GM19463 (cell line): ENCODE data around the gene ADCY2.

Experiments
- ATAC-seq: cut with Tn5 transposase; IDR thresholded peaks from one replicate; pipeline ENCODE4 v1.9.1; 2021; ENCODE audit warnings: mild to moderate bottlenecking, moderate library complexity; ENCODE audit not compliant: unreplicated experiment

ADCY2 gene

DNA sequence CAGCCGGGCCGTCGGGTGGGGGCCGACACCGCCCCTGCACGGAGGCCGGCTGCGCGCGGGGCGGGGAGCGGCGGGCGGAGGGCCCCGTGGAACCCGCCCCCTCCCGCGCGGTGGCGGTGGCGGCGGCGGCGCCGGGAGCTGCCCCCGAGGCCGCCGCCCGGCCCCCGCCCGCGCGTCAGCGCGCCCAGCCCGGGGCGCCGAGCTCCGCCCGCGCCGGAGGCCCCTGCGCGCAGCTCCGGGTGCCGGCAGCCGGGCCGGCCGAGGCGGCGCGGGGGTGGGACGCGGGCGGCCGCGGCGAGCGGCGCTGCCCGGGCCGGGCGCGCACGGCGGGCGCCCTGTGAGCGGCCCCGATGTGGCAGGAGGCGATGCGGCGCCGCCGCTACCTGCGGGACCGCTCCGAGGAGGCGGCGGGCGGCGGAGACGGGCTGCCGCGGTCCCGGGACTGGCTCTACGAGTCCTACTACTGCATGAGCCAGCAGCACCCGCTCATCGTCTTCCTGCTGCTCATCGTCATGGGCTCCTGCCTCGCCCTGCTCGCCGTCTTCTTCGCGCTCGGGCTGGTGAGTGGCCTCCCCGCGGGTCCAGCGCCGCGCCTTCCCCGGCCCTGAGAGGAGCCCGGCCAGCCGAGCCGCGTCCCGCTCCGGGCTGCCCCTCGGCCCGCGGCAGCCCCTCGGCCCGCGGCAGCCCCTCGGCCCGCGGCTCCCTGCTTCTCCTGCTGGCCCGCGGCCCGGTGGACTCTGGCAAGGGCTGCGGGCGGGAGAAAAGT, at the start of gene ADCY2:
Gene ADCY2 (plus strand): TSS at position 192 of the 766 bp plus-strand sequence. CDS start 159 bp downstream, at position 351.
- no peak for ATAC-seq

DNA sequence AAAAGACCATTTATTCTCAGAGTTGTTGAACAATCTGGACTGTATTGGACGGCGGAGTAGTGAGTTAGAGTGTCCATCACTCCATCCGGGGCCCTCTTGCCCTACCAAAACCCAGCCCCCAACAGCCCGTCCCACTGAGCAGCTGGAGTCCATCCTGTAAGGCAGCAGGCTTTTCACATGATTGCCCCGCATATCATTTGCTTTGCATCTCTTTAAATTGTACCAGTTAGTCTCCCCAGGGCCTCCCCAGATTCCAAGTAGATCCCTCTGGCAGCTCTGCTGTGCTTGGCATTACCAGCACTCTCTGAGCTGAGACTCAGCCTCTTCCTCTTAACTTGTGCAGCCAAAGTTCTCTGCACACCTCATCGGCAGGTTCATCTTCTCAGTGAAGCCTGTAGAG, 48.6 kb upstream of the ADCY2 start:
- ATAC-seq: no peak

DNA sequence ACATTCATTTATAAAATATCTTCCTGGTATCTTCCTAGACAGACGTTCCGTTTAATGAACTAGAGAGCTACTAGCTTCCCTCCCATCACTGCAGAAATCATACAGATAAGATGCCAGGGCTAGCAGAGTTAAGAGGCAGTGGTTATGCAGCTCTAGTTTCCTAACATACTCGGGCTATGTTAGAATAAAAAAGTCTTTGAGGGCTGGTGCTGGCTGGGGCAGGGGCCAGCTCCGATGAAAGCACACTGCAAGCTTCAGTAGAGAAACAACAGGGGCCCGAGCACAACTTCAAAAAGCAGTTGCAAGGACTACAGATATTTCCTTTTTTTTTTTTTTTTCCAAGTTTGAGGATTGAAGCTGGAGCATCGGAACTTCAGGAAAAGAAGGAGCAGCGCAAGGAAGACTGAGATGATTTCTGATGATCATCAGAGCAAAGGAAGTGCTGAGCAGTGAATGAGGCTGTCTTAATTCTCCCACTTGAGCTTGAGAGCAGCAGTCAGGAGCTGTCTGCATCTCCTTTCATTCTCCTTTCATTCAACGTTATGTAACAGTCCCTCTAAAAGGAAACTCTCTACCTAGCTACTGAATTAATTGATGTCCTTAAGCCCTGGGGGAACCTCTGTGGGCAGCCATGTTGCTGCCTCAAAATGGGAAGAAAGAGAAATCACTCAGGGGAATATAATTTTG, 47.6 kb upstream of the ADCY2 start:
- no peak for ATAC-seq

DNA sequence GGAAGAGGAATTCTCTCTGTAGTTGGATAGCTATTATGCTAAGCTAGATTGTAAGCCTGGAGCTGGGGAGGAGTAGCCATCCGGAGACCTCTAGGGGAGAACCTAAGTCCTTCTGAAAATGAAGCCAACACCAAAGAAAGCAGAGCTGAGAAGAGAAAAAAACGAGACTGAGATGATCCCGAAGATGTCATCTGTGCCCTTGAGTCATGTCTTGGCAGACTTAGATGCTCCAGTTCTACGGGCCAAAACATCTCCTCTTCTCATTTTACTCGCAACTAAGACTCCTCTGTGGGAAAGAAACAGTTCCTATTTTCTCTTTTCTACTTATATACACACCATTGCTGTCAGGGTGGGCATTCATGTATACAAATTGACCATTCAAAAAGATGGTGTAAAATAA, 34.3 kb upstream of the ADCY2 start:
- ATAC-seq: no peak

DNA sequence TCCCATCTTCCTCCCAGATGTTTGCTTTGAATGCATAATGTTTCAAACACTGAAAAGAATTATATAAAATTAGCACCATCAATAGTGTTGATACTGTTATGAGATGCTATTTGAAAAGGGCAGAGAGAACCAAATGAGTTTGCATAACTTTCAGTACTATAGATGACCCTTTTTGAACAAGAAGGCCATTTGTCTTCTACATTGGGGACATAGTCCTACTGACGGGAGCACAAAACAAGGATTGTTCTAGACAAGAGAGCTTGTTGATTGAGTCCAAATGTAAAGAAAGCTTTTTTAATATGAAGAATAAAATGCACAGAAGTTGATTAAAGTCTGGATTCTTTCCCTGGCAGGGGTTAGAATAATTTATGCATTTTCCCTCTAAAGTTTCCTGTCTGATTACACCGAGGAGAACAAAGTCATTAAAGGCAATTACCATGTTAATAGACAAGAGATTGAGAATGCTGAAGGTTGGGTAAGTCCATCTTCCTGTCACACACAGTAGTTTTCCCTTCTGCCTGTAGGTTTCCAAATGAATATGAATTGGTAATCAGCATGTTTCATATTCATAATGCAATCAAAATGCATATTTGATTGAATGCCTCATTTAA, 32.8 kb upstream of the ADCY2 start:
- ATAC-seq: no peak

DNA sequence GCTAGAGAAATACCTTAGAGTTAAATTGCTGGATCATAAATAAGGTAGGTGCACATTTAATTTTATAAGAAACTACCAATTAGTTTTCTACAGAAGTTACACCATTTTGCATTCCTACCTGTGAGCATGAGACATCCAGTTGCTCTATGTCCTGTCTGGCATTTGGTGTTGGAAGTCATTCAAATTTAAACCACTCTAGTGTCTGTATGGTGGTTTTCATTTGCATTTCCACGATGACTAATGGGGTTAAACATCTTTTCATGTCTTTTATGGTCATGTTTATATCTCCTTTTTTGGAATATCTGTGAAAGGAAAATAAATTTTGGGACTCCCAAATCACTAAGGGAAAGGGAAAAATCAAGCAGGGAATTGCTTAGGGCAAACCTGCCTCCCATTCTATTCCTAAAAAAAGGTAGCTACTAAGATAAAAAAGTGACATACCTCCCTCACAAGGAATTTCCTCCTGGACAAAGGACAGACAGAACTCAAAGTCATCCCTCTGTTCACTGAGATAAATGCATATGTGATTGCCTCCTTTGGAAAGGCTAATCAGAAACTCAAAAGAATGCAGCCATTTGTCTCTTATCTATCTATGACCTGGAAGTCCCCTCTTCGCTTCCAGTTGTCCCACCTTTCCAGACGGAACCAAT, 31.6 kb upstream of the ADCY2 start:
- ATAC-seq: no peak

DNA sequence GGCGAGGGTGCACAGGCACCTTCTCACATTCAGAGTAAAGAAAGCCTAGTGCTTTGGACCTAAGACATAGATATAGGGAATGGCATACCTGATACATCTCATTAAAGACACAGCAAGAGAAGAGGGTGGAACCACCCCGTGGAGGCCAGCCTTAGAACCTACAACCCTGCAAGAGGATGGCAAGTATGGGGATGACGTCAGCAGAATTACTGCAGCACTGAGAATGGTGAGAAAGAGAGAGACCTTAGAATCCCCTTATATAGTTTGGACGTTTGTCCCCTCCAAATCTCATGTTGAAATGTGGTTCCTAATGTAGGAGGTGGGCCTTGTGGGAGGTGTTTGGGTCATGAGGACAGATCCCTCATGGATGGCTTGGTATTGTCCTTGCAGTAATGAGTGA, 28.2 kb upstream of the ADCY2 start:
- no peak for ATAC-seq

DNA sequence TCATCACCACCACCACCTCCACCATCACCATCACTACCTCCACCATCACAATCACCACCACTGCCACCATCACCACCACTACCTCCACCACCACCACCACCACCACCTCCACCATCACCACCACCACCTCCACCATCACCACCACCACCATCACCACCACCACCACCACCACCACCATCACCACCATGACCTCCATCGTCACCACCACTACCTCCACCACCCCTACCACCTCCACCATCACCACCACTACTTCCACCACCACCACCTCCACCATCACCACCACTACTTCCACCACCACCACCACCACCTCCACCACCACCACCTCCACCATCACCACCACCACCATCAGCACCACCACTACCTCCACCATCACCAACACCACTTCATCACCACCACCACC, 23.5 kb upstream of the ADCY2 start:
- no peak for ATAC-seq

DNA sequence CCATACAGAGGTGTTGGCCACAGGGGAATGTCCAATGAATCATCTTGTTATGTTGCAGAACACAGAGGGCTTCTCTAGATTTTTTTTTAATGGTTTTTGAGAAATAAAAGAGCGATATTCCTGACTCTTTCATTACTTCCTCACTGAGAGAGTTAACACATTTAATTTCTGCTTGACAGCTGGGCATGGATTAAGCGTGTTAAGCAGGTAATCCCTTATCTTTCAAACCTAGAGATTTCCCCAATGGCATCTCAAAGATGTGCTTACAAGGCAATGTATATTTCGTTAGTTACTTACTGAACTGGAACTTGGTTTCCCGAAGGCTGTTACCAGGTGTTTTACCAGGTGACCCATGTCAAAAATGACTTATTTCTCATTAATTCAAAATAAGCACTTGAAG, 21.8 kb upstream of the ADCY2 start:
- no peak for ATAC-seq

DNA sequence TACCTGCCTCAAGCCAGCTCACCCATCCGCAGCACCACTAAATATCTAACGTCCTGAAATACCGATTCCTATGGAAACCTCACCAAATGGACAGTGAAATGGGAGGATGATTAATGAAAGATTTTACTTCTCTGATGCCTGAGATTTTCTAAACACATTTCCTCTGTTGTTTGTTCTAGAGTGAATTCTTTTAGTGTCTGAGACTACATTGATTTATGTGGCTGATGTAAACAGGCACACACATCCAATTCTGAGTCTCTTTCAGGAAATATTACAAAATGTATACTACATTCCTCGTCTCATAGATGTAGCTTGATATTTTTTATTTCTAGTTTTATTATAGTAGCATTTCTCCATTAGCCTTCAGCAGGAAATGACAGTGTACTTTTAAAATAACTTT, 20.5 kb upstream of the ADCY2 start:
- no peak for ATAC-seq

DNA sequence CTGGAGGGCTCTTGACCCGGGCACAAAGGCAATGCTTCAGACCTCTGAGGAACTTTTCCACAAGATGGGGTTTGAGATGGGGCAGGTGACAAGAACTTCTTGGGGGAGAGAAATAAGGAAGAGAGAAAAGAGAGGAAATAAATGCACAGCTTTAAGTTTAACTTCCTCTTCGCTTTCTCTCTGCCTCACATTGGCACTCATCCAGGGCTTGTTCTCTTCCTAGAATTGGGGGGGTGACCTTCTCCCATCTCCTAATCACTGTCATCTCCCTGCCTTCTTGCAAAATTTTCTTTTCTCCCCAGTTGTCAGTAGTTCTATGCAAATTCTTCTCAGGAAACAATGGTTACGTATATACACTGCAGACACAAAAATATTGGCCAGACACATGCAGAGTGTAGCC, 19.1 kb upstream of the ADCY2 start:
- ATAC-seq: no peak

DNA sequence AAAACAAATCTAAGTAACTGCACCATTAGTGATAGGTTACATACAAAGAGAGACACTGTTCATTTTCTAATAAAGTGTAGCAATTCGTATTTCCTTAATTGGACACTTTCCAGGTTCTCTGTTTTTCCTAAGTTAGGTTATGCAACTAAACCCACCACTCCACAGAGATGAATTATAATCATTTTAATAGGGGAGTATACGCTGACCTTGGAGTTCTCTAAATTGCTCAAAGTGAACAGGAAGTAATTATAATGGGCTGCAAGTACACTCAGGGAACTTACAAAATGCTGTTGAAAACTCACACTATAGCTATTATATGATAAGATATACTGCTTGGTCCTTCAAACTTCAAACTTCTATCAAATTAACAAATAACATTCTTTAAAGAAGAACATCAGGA, 18.2 kb upstream of the ADCY2 start:
- no peak for ATAC-seq

DNA sequence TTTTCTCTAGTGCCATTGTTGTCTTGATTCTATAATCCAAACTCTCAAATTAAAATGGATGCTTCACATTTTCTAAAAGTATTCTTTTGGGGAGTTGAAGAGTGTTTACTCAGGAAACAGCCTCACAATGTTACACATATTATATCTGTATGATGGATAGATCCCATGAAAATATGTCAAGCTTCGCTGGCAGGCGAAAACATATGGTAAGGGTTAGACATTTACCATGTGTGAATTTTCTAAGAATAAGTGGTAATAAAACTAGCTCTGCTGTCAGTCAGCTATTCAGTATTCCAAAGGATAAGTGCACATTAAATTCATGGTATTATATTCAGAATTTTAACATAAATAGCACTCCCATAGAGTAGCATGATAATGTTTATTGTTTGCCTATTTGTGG, 13.3 kb upstream of the ADCY2 start:
- no peak for ATAC-seq

DNA sequence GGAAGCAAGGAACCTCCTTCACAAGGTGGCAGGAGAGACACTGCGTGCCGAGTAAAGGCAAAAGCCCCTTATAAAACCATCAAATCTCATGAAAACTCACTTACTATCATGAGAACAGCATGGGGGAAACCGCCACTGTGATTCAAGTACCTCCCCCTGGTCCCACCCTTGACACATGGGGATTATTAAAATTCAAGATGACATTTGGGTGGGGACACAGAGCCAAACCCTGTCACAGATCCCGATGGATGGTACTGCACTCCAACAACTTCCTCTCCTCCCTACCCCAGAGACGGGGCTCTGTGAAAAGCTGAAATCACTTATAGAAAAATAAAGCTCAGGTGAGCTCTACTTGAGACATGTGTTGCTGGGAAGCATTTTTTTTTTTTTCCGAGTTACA, 10.3 kb upstream of the ADCY2 start:
- no peak for ATAC-seq

DNA sequence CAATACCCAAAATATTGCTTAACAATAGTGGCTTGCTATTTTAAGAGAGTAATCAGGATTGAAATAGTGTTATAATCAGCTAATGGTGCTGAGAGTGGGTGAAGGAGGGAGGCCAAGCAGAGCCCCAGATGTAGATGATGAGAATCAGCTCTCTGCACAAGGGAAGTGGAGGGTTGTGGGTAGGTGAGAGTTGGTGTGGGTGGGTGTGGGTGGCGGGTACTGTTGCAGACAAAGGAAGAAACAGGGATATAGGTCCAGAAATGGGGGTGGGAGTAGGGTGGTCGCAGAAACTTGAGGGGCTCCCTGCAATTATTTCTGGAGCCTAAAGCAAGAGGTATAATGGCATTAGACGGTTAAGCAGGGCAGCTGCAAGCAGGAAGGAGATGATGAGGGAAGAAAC, 7.4 kb upstream of the ADCY2 start:
- no peak for ATAC-seq

DNA sequence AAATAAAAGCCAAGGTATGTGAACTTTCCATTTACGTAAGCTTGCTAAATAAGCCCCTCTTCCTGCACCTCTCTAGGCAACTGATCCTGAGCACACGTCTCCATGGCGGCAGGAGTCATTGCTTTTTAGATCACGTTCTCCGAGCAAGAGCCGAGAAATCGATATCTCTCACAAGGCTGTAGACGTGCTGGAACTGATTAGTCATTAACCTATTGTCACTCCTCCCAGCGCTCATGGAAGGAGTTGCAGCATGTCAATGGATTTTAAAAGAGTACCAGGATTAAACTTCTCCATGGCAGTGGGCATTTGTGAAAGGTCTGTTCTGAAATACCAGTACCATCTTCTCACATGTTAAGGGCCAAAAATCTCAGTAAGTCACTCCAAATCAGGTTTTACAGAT, 4.7 kb upstream of the ADCY2 start:
- no peak for ATAC-seq

DNA sequence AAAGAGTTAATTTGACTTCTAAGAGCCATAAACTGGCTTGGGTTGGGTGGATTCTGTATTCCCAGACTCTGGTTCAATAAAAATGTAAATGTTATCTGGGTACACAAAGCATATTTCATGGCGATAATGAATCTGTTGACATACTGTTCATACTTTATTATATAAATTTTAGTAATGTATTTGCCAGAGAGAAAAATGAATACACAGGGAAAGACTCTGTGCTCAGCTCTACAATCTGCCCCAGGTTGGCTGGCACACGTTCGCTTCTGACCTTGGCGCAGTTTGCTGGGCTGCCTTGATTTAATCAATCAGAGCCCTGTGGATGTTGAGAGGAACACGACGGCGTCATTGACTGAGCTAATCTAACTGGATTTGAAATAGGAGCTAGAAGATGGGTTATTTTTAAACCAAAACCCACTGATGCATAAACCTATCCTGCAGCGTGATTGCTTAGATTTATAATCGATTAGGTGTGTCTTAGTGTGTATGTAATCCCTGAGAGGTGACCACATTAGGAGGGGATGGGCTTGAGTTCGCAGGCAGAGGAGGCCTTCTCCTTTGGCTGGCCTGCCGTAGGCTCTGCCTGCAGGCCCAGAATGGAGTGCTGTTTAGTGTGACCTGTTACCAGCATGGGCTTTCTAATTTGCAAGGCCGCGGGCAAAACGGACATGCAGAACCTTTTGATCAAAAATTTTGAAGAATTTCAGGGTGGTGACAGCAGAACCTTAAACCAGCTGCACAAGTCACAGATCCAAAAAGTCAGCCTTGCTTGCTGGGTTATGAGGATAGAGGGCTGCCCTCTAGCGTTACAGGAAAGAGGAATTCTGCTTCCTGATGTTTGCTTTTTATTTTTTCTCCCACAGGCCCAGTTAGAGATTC, 3.9 kb upstream of the ADCY2 start:
- no peak for ATAC-seq

DNA sequence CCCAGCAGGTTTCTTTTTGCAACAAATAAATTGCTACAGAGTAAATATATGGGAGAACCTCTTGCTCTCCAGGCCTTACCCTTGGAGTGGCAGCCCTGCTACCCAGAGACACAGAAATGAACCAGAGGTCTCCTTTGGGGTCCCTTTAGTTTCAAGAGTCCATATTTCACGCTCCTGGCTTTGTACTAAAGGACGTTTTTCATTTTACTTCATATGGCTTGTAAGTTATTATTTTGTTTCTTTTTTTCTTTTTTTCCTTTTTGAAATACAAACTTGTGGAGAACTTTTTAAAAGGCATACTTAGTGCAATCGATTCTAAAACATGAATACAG, 3.3 kb upstream of the ADCY2 start:
- no peak for ATAC-seq

DNA sequence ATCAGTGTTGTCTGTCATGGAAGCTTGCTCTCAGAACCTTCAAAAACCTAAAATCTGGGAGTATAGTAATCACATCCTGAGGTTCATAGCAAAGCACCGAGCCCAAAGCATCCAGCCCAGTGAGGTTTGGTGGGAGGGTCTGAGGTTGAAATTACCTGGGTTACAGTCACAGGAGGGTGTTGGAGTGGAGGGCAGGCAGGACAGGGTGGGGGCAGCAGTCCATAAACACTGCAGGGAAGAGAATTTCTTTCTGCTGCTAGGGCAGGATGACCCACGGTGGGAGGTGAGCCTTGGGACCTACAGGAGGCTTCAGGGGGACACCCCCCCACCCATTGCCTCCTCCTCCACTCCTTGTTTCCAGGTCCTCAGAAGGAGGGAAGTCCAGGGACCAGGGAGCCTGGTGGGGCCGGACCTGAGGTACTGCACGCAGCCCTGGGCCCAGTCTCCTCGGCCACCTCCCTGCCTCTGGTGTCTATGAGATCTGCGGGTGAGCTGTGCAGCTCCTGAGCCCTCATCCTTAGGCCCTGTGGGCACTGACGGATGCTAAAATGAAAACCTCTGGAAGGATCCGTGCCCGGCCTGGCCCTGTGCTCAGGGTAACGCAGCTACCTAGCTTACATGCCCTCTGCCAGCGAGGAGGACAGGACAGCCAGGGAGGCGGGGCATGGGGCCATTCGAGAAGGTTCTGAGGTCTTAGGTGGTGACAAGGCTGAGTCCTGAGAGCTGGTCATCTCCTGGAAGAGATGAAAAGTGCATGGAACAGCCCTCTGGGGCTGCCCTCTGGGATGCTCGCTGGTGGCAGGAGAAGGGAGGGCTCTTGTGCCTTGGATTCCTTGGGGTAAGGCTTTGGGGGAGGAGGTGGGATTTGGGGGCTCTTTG, 1.8 kb upstream of the ADCY2 start:
- no peak for ATAC-seq

DNA sequence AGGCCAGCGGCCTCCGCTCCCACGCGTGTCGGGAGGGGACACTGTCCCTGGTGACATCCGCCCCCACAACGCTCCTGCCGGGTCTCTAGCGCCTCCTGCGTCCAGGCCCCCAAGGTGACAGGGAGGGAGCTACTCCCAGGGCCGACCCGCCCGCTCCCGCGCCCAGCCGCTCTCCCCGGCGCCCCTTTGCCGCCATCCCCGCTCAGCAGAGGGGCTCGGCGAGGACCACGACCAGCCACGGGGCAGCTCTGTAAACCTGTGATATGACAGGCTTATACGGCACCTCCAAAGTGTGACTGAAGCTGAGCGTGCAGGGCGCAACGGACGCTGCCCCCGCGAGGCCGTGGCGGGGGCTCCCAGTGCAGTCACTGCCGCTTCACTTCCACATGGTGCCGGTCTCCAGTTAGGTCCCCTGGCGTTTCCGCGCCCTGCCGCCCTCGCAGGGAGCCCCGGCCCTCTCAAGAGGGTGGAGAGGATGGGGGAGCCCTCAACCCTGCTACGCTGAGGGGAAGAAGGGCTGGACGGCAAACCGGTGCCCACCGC, 978 bp upstream of the ADCY2 start:
- no peak for ATAC-seq
